ENCODE measurements around the gene ADAMTS16. TPM values are rescaled to one million over a fixed set of nuclear protein-coding genes. Genes with fewer than 3 reads are reported as not detected.

The ADAMTS16 gene
- total and polyA plus RNA-seq, 2 donors from 2014 or later = 5.6 to 7.5 TPM

GRCh38 chr5:5315068-5315980 is 175.2 kb downstream of the ADAMTS16 start:
- intact Hi-C loops (cut with DNase I) = no loop called here
- Histone ChIP-seq H3K9ac (ENCODE audit: low read length in 3 of 3) (no peak overlapping the region), H3K9me3 (ENCODE audit: control insufficient read depth in 2 of 3, insufficient read depth in 1 of 3, low read length in 3 of 3) (no peaks in the 10 kb centered on the region), H3K27ac (ENCODE audit: low read depth in 2 of 2, low read length in 2 of 2) (no peak overlapping the region), H3K36me3 (ENCODE audit: control insufficient read depth in 2 of 3, insufficient read depth in 3 of 3, low read length in 3 of 3) (no peaks in the 10 kb centered on the region), H3K27me3 (ENCODE audit: control insufficient read depth, insufficient read depth, low read length) (no peaks in the 10 kb centered on the region), H3K4me3 (ENCODE audit: low read length in 3 of 3) (no peak overlapping the region), H3K4me1 (ENCODE audit: control insufficient read depth in 2 of 3, insufficient read depth in 2 of 3, low read depth in 1 of 3, low read length in 3 of 3) (peaks cover 0 to 12% (median 6%) of the 10 kb centered on the region in 3 donors)
- no peak for FAIRE-seq
- TF ChIP-seq CTCF (IDR thresholded peaks at IDR 0.05; ENCODE audit: borderline replicate concordance, extremely low read depth, insufficient read depth) = no peak
- DNase-seq = no peak

- H3K4me3 ChIP-seq (ENCODE audit: low read length in 3 of 3) = no peak overlapping the region
- FAIRE-seq = no peak
Observed at GRCh38 chr5:5316334-5316733, 176.2 kb downstream of the ADAMTS16 start.

GRCh38 chr5:5317976-5318375 is 177.8 kb downstream of the ADAMTS16 start:
- H3K36me3 ChIP-seq (ENCODE audit: control insufficient read depth in 2 of 3, insufficient read depth in 3 of 3, low read length in 3 of 3) = peaks cover 0 to 2% (median 0%) of the 10 kb centered on the region in 3 donors
- DNase-seq (no peak), FAIRE-seq (no peak)
- no peak overlapping the region for H3K9ac ChIP-seq (ENCODE audit: low read length in 3 of 3)
- no peaks in the 10 kb centered on the region for H3K9me3 ChIP-seq (ENCODE audit: control insufficient read depth in 2 of 3, insufficient read depth in 1 of 3, low read length in 3 of 3)
- peaks cover 0 to 7% (median 4%) of the 10 kb centered on the region in 3 donors for H3K4me1 ChIP-seq (ENCODE audit: control insufficient read depth in 2 of 3, insufficient read depth in 2 of 3, low read depth in 1 of 3, low read length in 3 of 3)
- no peak overlapping the region for H3K27ac ChIP-seq (ENCODE audit: low read depth in 2 of 2, low read length in 2 of 2)
- no peaks in the 10 kb centered on the region for H3K27me3 ChIP-seq (ENCODE audit: control insufficient read depth, insufficient read depth, low read length)
- no peak for TF ChIP-seq CTCF (IDR thresholded peaks at IDR 0.05; ENCODE audit: borderline replicate concordance, extremely low read depth, insufficient read depth)
- intact Hi-C loops (cut with DNase I) = no loop called here
- H3K4me3 ChIP-seq (ENCODE audit: low read length in 3 of 3) = no peak overlapping the region

More at GRCh38 chr5:5316334-5316733, 176.2 kb downstream of the ADAMTS16 start:
- DNase-seq = no peak
- H3K36me3 ChIP-seq (ENCODE audit: control insufficient read depth in 2 of 3, insufficient read depth in 3 of 3, low read length in 3 of 3) = peaks cover 0 to 2% (median 0%) of the 10 kb centered on the region in 3 donors
- H3K9ac ChIP-seq (ENCODE audit: low read length in 3 of 3) = no peak overlapping the region
- intact Hi-C loops (cut with DNase I) = no loop called here
- no peak overlapping the region for H3K27ac ChIP-seq (ENCODE audit: low read depth in 2 of 2, low read length in 2 of 2)
- peaks cover 0 to 12% (median 6%) of the 10 kb centered on the region in 3 donors for H3K4me1 ChIP-seq (ENCODE audit: control insufficient read depth in 2 of 3, insufficient read depth in 2 of 3, low read depth in 1 of 3, low read length in 3 of 3)
- H3K27me3 ChIP-seq (ENCODE audit: control insufficient read depth, insufficient read depth, low read length) = no peaks in the 10 kb centered on the region
- TF ChIP-seq CTCF (IDR thresholded peaks at IDR 0.05; ENCODE audit: borderline replicate concordance, extremely low read depth, insufficient read depth) = no peak
- no peaks in the 10 kb centered on the region for H3K9me3 ChIP-seq (ENCODE audit: control insufficient read depth in 2 of 3, insufficient read depth in 1 of 3, low read length in 3 of 3)
